ENCODE data around the gene MYH13. TPM values are rescaled to one million over a fixed set of nuclear protein-coding genes. Genes with fewer than 3 reads are reported as not detected.

Gene MYH13
- total RNA-seq, 1 experiment from 2014 or later, result not detected

GRCh38 chr17:10304758-10305300, 68.0 kb downstream of the MYH13 start:
- no peaks in the 10 kb centered on the region for H3K4me1 ChIP-seq (replicated peaks; ENCODE audit: insufficient read depth)
- no peak overlapping the region for H3K4me2 ChIP-seq
- H2AFZ ChIP-seq, result no peak overlapping the region
- no peaks in the 10 kb centered on the region for H3K9me3 ChIP-seq (ENCODE audit: insufficient read depth, low read depth)
- no peaks in the 10 kb centered on the region for H3K79me2 ChIP-seq (ENCODE audit: low read depth)
- no peak for DNase-seq
- no peaks in the 10 kb centered on the region for H3F3A ChIP-seq (ENCODE audit: insufficient read depth, low read depth)
- peaks cover 7% of the 10 kb centered on the region; the same call in 1 of the 2 replicates for H3K27me3 ChIP-seq (ENCODE audit: insufficient read depth, low read depth)
- no TSS peak for BruUV-seq (replicated peaks)
- no peaks in the 10 kb centered on the region for H4K20me1 ChIP-seq (ENCODE audit: insufficient read depth)
- intact Hi-C loops (cut with micrococcal nuclease; ENCODE audit: unreplicated experiment), result no loop called here
- POLR2A ChIA-PET (ENCODE audit: unreplicated experiment), result no interaction called here
- TF ChIP-seq EZH2 (IDR thresholded peaks at IDR 0.05; ENCODE audit: low read depth), result no peak
- H3K4me3 ChIP-seq, result no peak overlapping the region
- H3K36me3 ChIP-seq (ENCODE audit: low read depth), result no peaks in the 10 kb centered on the region
- H3K27ac ChIP-seq, result no peak overlapping the region
- H3K9me2 ChIP-seq (ENCODE audit: insufficient read depth), result no peaks in the 10 kb centered on the region
- CTCF ChIA-PET, result no interaction called here

- DNase-seq, result no peak
Observed at GRCh38 chr17:10297691-10298090, 75.1 kb downstream of the MYH13 start.

GRCh38 chr17:10295728-10296343, 77.0 kb downstream of the MYH13 start:
- BruUV-seq (replicated peaks), result no TSS peak

More at GRCh38 chr17:10297691-10298090, 75.1 kb downstream of the MYH13 start:
- intact Hi-C loops (cut with micrococcal nuclease; ENCODE audit: unreplicated experiment), result loop anchor here (10.0 kb wide), 1 partner anchor 317 kb away; no protein-coding TSS in a partner anchor
- CTCF ChIA-PET, result interaction anchor here (0.6 kb wide), 1 partner anchor 113 kb away, joined by 3 read pairs; no protein-coding TSS in a partner anchor
- Histone ChIP-seq H3K4me3 (no peak overlapping the region), H3K9me2 (ENCODE audit: insufficient read depth) (no peaks in the 10 kb centered on the region), H3K4me1 (replicated peaks; ENCODE audit: insufficient read depth) (no peaks in the 10 kb centered on the region), H3K27me3 (ENCODE audit: insufficient read depth, low read depth) (no peaks in the 10 kb centered on the region), H3K36me3 (ENCODE audit: low read depth) (no peaks in the 10 kb centered on the region), H2AFZ (no peak overlapping the region), H4K20me1 (ENCODE audit: insufficient read depth) (no peaks in the 10 kb centered on the region), H3K79me2 (ENCODE audit: low read depth) (no peaks in the 10 kb centered on the region), H3K9me3 (ENCODE audit: insufficient read depth, low read depth) (no peaks in the 10 kb centered on the region), H3K27ac (no peak overlapping the region), H3K4me2 (no peak overlapping the region), H3F3A (ENCODE audit: insufficient read depth, low read depth) (no peaks in the 10 kb centered on the region)
- no TSS peak for BruUV-seq (replicated peaks)
- no peak for TF ChIP-seq EZH2 (IDR thresholded peaks at IDR 0.05; ENCODE audit: low read depth)
- POLR2A ChIA-PET (ENCODE audit: unreplicated experiment), result no interaction called here

More at GRCh38 chr17:10295728-10296343, 77.0 kb downstream of the MYH13 start:
- TF ChIP-seq EZH2 (IDR thresholded peaks at IDR 0.05; ENCODE audit: low read depth), result no peak
- peak; percentile 58 for TF ChIP-seq CTCF (conservative IDR thresholded peaks at IDR 0.05)
- Histone ChIP-seq H3K36me3 (ENCODE audit: low read depth) (no peaks in the 10 kb centered on the region), H3K27me3 (ENCODE audit: insufficient read depth, low read depth) (no peaks in the 10 kb centered on the region), H2AFZ (no peak overlapping the region), H3K4me3 (no peak overlapping the region), H3K27ac (no peak overlapping the region), H3K4me2 (no peak overlapping the region), H3K9me2 (ENCODE audit: insufficient read depth) (no peaks in the 10 kb centered on the region), H3K4me1 (replicated peaks; ENCODE audit: insufficient read depth) (no peaks in the 10 kb centered on the region), H3F3A (ENCODE audit: insufficient read depth, low read depth) (no peaks in the 10 kb centered on the region), H4K20me1 (ENCODE audit: insufficient read depth) (no peaks in the 10 kb centered on the region), H3K9me3 (ENCODE audit: insufficient read depth, low read depth) (no peaks in the 10 kb centered on the region), H3K79me2 (ENCODE audit: low read depth) (no peaks in the 10 kb centered on the region)
- intact Hi-C loops (cut with micrococcal nuclease; ENCODE audit: unreplicated experiment), result loop anchor here (10.0 kb wide), 1 partner anchor 319 kb away; no protein-coding TSS in a partner anchor
- DNase-seq, result peak in 1 of 2 experiments; percentile 18
- POLR2A ChIA-PET (ENCODE audit: unreplicated experiment), result no interaction called here
- CTCF ChIA-PET, result interaction anchor here (0.5 kb wide), 1 partner anchor 323 kb away, joined by 4 read pairs; no protein-coding TSS in a partner anchor
